Measurements from ENCODE around the gene PACS2.

Gene PACS2

GRCh38 chr14:105425823-105426247 is 111.3 kb downstream of the PACS2 start:
- DNase-seq: no peak

- DNase-seq: no peak
These were observed 112.0 kb downstream of the PACS2 start for GRCh38 chr14:105426416-105427130.

GRCh38 chr14:105427412-105427811 is 112.9 kb downstream of the PACS2 start:
- no peak for DNase-seq

- no peak for DNase-seq
These were observed 113.5 kb downstream of the PACS2 start for GRCh38 chr14:105427936-105428485.

GRCh38 chr14:105430042-105430441 is 115.5 kb downstream of the PACS2 start:
- no peak for DNase-seq

- no peak for DNase-seq
These were observed 116.0 kb downstream of the PACS2 start for GRCh38 chr14:105430565-105430964.

- no peak for DNase-seq
These were observed 116.7 kb downstream of the PACS2 start for GRCh38 chr14:105431256-105431655.

GRCh38 chr14:105432657-105433056 is 118.1 kb downstream of the PACS2 start:
- no peak for DNase-seq

- DNase-seq: no peak
These were observed 118.6 kb downstream of the PACS2 start for GRCh38 chr14:105433161-105433605.

- no peak for DNase-seq
These were observed 121.9 kb downstream of the PACS2 start for GRCh38 chr14:105436402-105436801.

- DNase-seq: no peak
These were observed 122.6 kb downstream of the PACS2 start for GRCh38 chr14:105436891-105437722.

GRCh38 chr14:105437723-105438500 is 123.4 kb downstream of the PACS2 start:
- DNase-seq: no peak

- DNase-seq: no peak
These were observed 124.6 kb downstream of the PACS2 start for GRCh38 chr14:105439179-105439578.

GRCh38 chr14:105439710-105440553 is 125.4 kb downstream of the PACS2 start:
- no peak for DNase-seq

GRCh38 chr14:105440554-105440900 is 126.0 kb downstream of the PACS2 start:
- DNase-seq: no peak

- no peak for DNase-seq
These were observed 126.4 kb downstream of the PACS2 start for GRCh38 chr14:105440992-105441391.

- no peak for DNase-seq
These were observed 127.6 kb downstream of the PACS2 start for GRCh38 chr14:105442125-105442524.

- DNase-seq: no peak
These were observed 128.3 kb downstream of the PACS2 start for GRCh38 chr14:105442834-105443233.

- no peak for DNase-seq
These were observed 130.3 kb downstream of the PACS2 start for GRCh38 chr14:105444859-105445258.

GRCh38 chr14:105445290-105445689 is 130.7 kb downstream of the PACS2 start:
- DNase-seq: no peak

- DNase-seq: no peak
These were observed 131.6 kb downstream of the PACS2 start for GRCh38 chr14:105445901-105446845.

Measured in stimulated activated CD4-positive, alpha-beta T cell treated with anti-CD3 and anti-CD28 coated beads, Interleukin-4, amount 100 ng/mL, for 4 hours (primary cell).